Stromal cell of bone marrow (primary cell): ENCODE results near the gene SEC24C.
"Not testable (repeated sequence)": the region's sequence is repeated elsewhere in the genome, so short reads cannot be mapped to it uniquely, and the experiment has no call there.

ENCODE experiments used
- DNase-seq: peaks from one replicate; pipeline ENCODE4 v3.0.0-alpha.2; 2012; ENCODE audit warnings: low read depth

The SEC24C gene

GRCh38 chr10:73772281-73773151 lies 28.3 kb downstream of the SEC24C start:
- DNase-seq = peak; percentile 65

GRCh38 chr10:73773152-73773879 lies 29.1 kb downstream of the SEC24C start:
- no peak for DNase-seq

GRCh38 chr10:73774637-73775036 lies 30.5 kb downstream of the SEC24C start:
- DNase-seq = no peak

- DNase-seq = no peak
Observed at GRCh38 chr10:73779018-73779417, 34.8 kb downstream of the SEC24C start.

GRCh38 chr10:73779539-73780197 lies 35.5 kb downstream of the SEC24C start:
- DNase-seq = no peak

GRCh38 chr10:73780301-73780700 lies 36.1 kb downstream of the SEC24C start:
- no peak for DNase-seq

GRCh38 chr10:73780966-73781365 lies 36.8 kb downstream of the SEC24C start:
- DNase-seq = no peak

GRCh38 chr10:73781548-73781878 lies 37.3 kb downstream of the SEC24C start:
- DNase-seq = no peak

- DNase-seq = peak; percentile 75
Observed at GRCh38 chr10:73781879-73782748, 37.9 kb downstream of the SEC24C start, which contains the start of gene CHCHD1. TSS of gene CHCHD1 (plus strand) at chr10:73782048. CDS start at chr10:73782076, 28 bp downstream.

- no peak for DNase-seq
Observed at GRCh38 chr10:73782749-73783085, 38.5 kb downstream of the SEC24C start.

GRCh38 chr10:73785211-73785720 lies 41.1 kb downstream of the SEC24C start, which contains the start of gene ZSWIM8:
TSS of gene ZSWIM8 (plus strand) at chr10:73785606. CDS start at chr10:73785879, 273 bp downstream.
- peak; percentile 97 for DNase-seq

- DNase-seq = no peak
Observed at GRCh38 chr10:73785721-73786511, 41.7 kb downstream of the SEC24C start.

- no peak for DNase-seq
Observed at GRCh38 chr10:73786512-73786885, 42.3 kb downstream of the SEC24C start.

GRCh38 chr10:73787031-73787800 lies 43.0 kb downstream of the SEC24C start:
- DNase-seq = not testable (repeated sequence)

- no peak for DNase-seq
Observed at GRCh38 chr10:73788864-73789658, 44.9 kb downstream of the SEC24C start.

GRCh38 chr10:73789659-73790055 lies 45.5 kb downstream of the SEC24C start:
- no peak for DNase-seq

GRCh38 chr10:73790886-73791625 lies 46.9 kb downstream of the SEC24C start:
- no peak for DNase-seq

GRCh38 chr10:73791871-73792400 lies 47.8 kb downstream of the SEC24C start:
- no peak for DNase-seq
